HEK293 (cell line): ENCODE results near the gene METTL17.

Source experiments
- CTCF ChIA-PET: fragments of 350-600 bp; formaldehyde crosslinking; extraction: SDS; loops from one replicate; lab custom pipeline; 2021; ENCODE audit warnings: antibody characterized with exemption; lab: Yijun Ruan, JAX
- POLR2A ChIA-PET: fragments of 300-600 bp; formaldehyde crosslinking; extraction: SDS; loops from one replicate; lab custom pipeline; 2020; ENCODE audit warnings: antibody characterized with exemption, inconsistent platforms; lab: Yijun Ruan, JAX
- H3K27ac ChIP-seq: fragments of 200-500 bp; sonication (Bioruptor generic); 2 replicates; pipeline ENCODE4 v1.5.1; 2014; ENCODE audit warnings: low read depth, low read length, control low read depth, inconsistent platforms; ENCODE audit errors: extremely low read depth
- H3K36me3 ChIP-seq, 2 experiments: fragments of 200-500 bp in 1 of 2; sonication (Bioruptor generic) in 1 of 2; 1 replicate in 1 of 2; 2 replicates in 1 of 2; pipeline ENCODE4 v1.5.1; 2014 to 2017; ENCODE audit warnings: inconsistent platforms in 2 of 2, low read length in 2 of 2; ENCODE audit not compliant: control insufficient read depth in 2 of 2, insufficient read depth in 1 of 2
- H3K4me1 ChIP-seq: fragments of 200-500 bp; sonication (Bioruptor generic); 2 replicates; pipeline ENCODE4 v1.5.1; 2014; ENCODE audit warnings: mild to moderate bottlenecking, low read length, inconsistent platforms; ENCODE audit not compliant: control insufficient read depth, insufficient read depth
- H3K4me3 ChIP-seq: 2 replicates; pipeline ENCODE4 v1.5.1; 2011; ENCODE audit warnings: low read depth, mild to moderate bottlenecking, control low read depth, low read length, moderate library complexity
- H3K9me3 ChIP-seq: fragments of 200-500 bp; sonication (Bioruptor generic); 2 replicates; pipeline ENCODE4 v1.5.1; 2014; ENCODE audit warnings: low read depth, low read length, inconsistent platforms; ENCODE audit not compliant: control insufficient read depth, insufficient read depth
- ATF2 ChIP-seq: fragments of 450-650 bp; formaldehyde crosslinking; IDR thresholded peaks from 2 replicates; pipeline ENCODE4 v1.5.1; 2016; ENCODE audit warnings: missing biosample characterization, missing genetic modification characterization, low read depth
- CTCF ChIP-seq: fragments of 450-650 bp; formaldehyde crosslinking; IDR thresholded peaks from 2 replicates; pipeline ENCODE4 v1.5.1; 2016; ENCODE audit warnings: missing biosample characterization, missing genetic modification characterization
- FEZF1 ChIP-seq: fragments of 450-650 bp; formaldehyde crosslinking; IDR thresholded peaks from 2 replicates; pipeline ENCODE4 v1.5.1; 2016; ENCODE audit warnings: missing biosample characterization, missing genetic modification characterization
- IKZF3 ChIP-seq: fragments of 450-650 bp; IDR thresholded peaks from 2 replicates; pipeline ENCODE4 v1.5.0; 2018; ENCODE audit warnings: missing biosample characterization, mild to moderate bottlenecking, missing genetic modification characterization, moderate library complexity
- OVOL3 ChIP-seq: fragments of 450-650 bp; formaldehyde crosslinking; IDR thresholded peaks from 2 replicates; pipeline ENCODE4 v1.5.1; 2016; ENCODE audit warnings: missing biosample characterization, missing genetic modification characterization
- PRDM10 ChIP-seq: fragments of 450-650 bp; formaldehyde crosslinking; IDR thresholded peaks from 2 replicates; pipeline ENCODE4 v1.5.1; 2016; ENCODE audit warnings: missing biosample characterization, missing genetic modification characterization
- PRDM4 ChIP-seq: fragments of 450-650 bp; formaldehyde crosslinking; IDR thresholded peaks from 2 replicates; pipeline ENCODE4 v1.5.1; 2017; ENCODE audit warnings: missing biosample characterization, missing genetic modification characterization
- REST ChIP-seq: fragments of 450-650 bp; formaldehyde crosslinking; IDR thresholded peaks from 2 replicates; pipeline ENCODE4 v1.5.1; 2016; ENCODE audit warnings: missing biosample characterization, missing genetic modification characterization
- ZBTB17 ChIP-seq: fragments of 450-650 bp; formaldehyde crosslinking; IDR thresholded peaks from 2 replicates; pipeline ENCODE4 v1.5.1; 2016; ENCODE audit warnings: missing biosample characterization, missing genetic modification characterization
- ZFP37 ChIP-seq: fragments of 450-650 bp; formaldehyde crosslinking; IDR thresholded peaks from 2 replicates; pipeline ENCODE4 v1.5.1; 2016; ENCODE audit warnings: missing biosample characterization, missing genetic modification characterization
- ZNF19 ChIP-seq: fragments of 450-650 bp; formaldehyde crosslinking; IDR thresholded peaks from 2 replicates; pipeline ENCODE4; 2016; ENCODE audit warnings: missing biosample characterization, missing genetic modification characterization, low read depth
- ZNF211 ChIP-seq: fragments of 450-650 bp; formaldehyde crosslinking; IDR thresholded peaks from 2 replicates; pipeline ENCODE4 v1.5.1; 2016; ENCODE audit warnings: low read depth, missing biosample characterization, missing genetic modification characterization
- ZNF266 ChIP-seq: fragments of 450-650 bp; formaldehyde crosslinking; IDR thresholded peaks from 2 replicates; pipeline ENCODE4 v1.5.1; 2016; ENCODE audit warnings: missing biosample characterization, missing genetic modification characterization, low read depth
- ZNF302 ChIP-seq: fragments of 450-650 bp; formaldehyde crosslinking; IDR thresholded peaks from 2 replicates; pipeline ENCODE4 v1.5.1; 2016; ENCODE audit warnings: missing biosample characterization, missing genetic modification characterization, low read depth
- ZNF449 ChIP-seq: fragments of 450-650 bp; formaldehyde crosslinking; IDR thresholded peaks from 2 replicates; pipeline ENCODE4 v1.5.1; 2017; ENCODE audit warnings: missing biosample characterization, mild to moderate bottlenecking, missing genetic modification characterization, moderate library complexity
- ZNF639 ChIP-seq: fragments of 450-650 bp; formaldehyde crosslinking; IDR thresholded peaks from 2 replicates; pipeline ENCODE4 v1.5.1; 2016; ENCODE audit warnings: missing biosample characterization, missing genetic modification characterization
- ZNF654 ChIP-seq: fragments of 450-650 bp; formaldehyde crosslinking; IDR thresholded peaks from 2 replicates; pipeline ENCODE4 v1.5.1; 2016; ENCODE audit warnings: low read depth, missing biosample characterization, missing genetic modification characterization
- ZNF747 ChIP-seq: fragments of 450-650 bp; formaldehyde crosslinking; IDR thresholded peaks from 2 replicates; pipeline ENCODE4 v1.5.1; 2016; ENCODE audit warnings: missing biosample characterization, missing genetic modification characterization
- ZNF76 ChIP-seq: fragments of 450-650 bp; formaldehyde crosslinking; IDR thresholded peaks from 2 replicates; pipeline ENCODE4; 2016; ENCODE audit warnings: low read depth, missing biosample characterization, missing genetic modification characterization, borderline replicate concordance
- ZNF843 ChIP-seq: fragments of 450-650 bp; formaldehyde crosslinking; IDR thresholded peaks from 2 replicates; pipeline ENCODE4 v1.5.1; 2016; ENCODE audit warnings: missing biosample characterization, missing genetic modification characterization

METTL17 gene

GRCh38 chr14:21011136-21011535 lies 21.4 kb downstream of the METTL17 start (continued):
- TF ChIP-seq ZNF639 (no peak), ZNF266 (tag by site-specific recombination) (no peak), ZNF76 (tag by site-specific recombination) (no peak), ZFP37 (tag by site-specific recombination) (no peak), ZNF211 (tag by site-specific recombination) (no peak), ZNF19 (tag by site-specific recombination) (no peak), OVOL3 (tag by site-specific recombination) (no peak), ATF2 (no peak), FEZF1 (no peak), ZBTB17 (tag by site-specific recombination) (no peak)

GRCh38 chr14:21014761-21015190 lies 25.0 kb downstream of the METTL17 start:
- ChIA-PET POLR2A (interaction anchor here (0.5 to 2.5 kb wide), 13 partner anchors 10 to 471 kb away, joined by 3 to 19 read pairs (median 3); partner anchors contain the start of gene NDRG2), CTCF (interaction anchor here (0.6 to 7.4 kb wide), 48 partner anchors 8 to 945 kb away, joined by 3 to 206 read pairs (median 6); partner anchors contain the start of genes ARHGEF40, RNASE7, SLC39A2 and TMEM253)
- Histone ChIP-seq H3K36me3 (peaks cover 0 to 28% of the 10 kb centered on the region in 2 experiments; a peak in 2 of 3 replicates), H3K4me1 (no peaks in the 10 kb centered on the region), H3K27ac (no peak overlapping the region), H3K4me3 (no peak overlapping the region), H3K9me3 (no peaks in the 10 kb centered on the region)
- TF ChIP-seq PRDM10, result 0 out of 2 replicates have a peak, but pooled peaks have one; percentile 22
- TF ChIP-seq PRDM4, result no peak
- no peak for TF ChIP-seq ZNF843
- TF ChIP-seq ZNF76 (tag by site-specific recombination), result peak; percentile 23; the same call in 1 of the 2 replicates
- TF ChIP-seq ZNF654 (tag by site-specific recombination), result peak; percentile 89
- TF ChIP-seq REST (tag by site-specific recombination), result peak; percentile 74; the same call in 1 of the 2 replicates
- peak; percentile 91 for TF ChIP-seq CTCF (tag by site-specific recombination)
- peak; percentile 67 for TF ChIP-seq IKZF3 (tag by site-specific recombination)
- TF ChIP-seq ZNF302 (tag by site-specific recombination), result no peak
- no peak for TF ChIP-seq ZNF747 (tag by site-specific recombination)
- no peak for TF ChIP-seq OVOL3 (tag by site-specific recombination)
- TF ChIP-seq ZNF449 (tag by site-specific recombination), result no peak
